H1 (cell line): ENCODE measurements around the gene PCCA. TPM values are rescaled to one million over a fixed set of nuclear protein-coding genes. Genes with fewer than 3 reads are reported as not detected.
A peak's percentile ranks its signal among the peaks of the same experiment; 100 is the strongest.

Experiments used
- CTCF ChIA-PET: fragments of 300-600 bp; sonication (Branson Sonifier 250); formaldehyde crosslinking; loops from one replicate; lab custom pipeline; 2021; ENCODE audit not compliant: partially characterized antibody; lab: Charles Lee
- POLR2A ChIA-PET: fragments of 300-600 bp; sonication (Branson Sonifier 250); formaldehyde crosslinking; loops from one replicate; lab custom pipeline; 2021; ENCODE audit warnings: inconsistent platforms; ENCODE audit not compliant: partially characterized antibody; lab: Charles Lee
- DNase-seq, 2 experiments: peaks; one replicate each; pipeline versions ENCODE4 v3.0.0 to v3.0.0-alpha.2; 2010 to 2022; ENCODE audit warnings: low spot score in 2 of 2, low read depth in 1 of 2, mixed read lengths in 1 of 2
- FAIRE-seq: peaks from 2 replicates; lab custom pipeline; 2011; peaks lifted over from hg19 to GRCh38; lab: Jason Lieb, UNC
- H2AFZ ChIP-seq: 2 replicates; pipeline ENCODE4 v1.8.1; 2012; ENCODE audit warnings: low read length, inconsistent platforms
- H2AK5ac ChIP-seq: 2 replicates; pipeline ENCODE4 v1.6.1; 2013; ENCODE audit warnings: low read depth, low read length
- H2BK120ac ChIP-seq: replicated peaks from 2 replicates; pipeline ENCODE3; 2013; ENCODE audit warnings: low read depth, low read length, inconsistent platforms
- H2BK12ac ChIP-seq: 2 replicates; pipeline ENCODE4 v1.6.1; 2013; ENCODE audit warnings: low read depth, low read length
- H2BK15ac ChIP-seq: 2 replicates; pipeline ENCODE4 v1.6.1; 2013; ENCODE audit warnings: low read length
- H2BK20ac ChIP-seq: 2 replicates; pipeline ENCODE4 v1.6.1; 2013; ENCODE audit warnings: low read length
- H2BK5ac ChIP-seq: 2 replicates; pipeline ENCODE4 v1.6.1; 2013; ENCODE audit warnings: low read depth, low read length
- H3K14ac ChIP-seq: 2 replicates; pipeline ENCODE4 v1.6.1; 2013; ENCODE audit warnings: inconsistent platforms; ENCODE audit not compliant: insufficient read length
- H3K18ac ChIP-seq: 2 replicates; pipeline ENCODE4 v1.6.1; 2013; ENCODE audit warnings: low read length; ENCODE audit errors: extremely low read depth
- H3K23ac ChIP-seq: 2 replicates; pipeline ENCODE4 v1.6.1; 2013; ENCODE audit warnings: inconsistent platforms; ENCODE audit not compliant: insufficient read length
- H3K23me2 ChIP-seq: 2 replicates; pipeline ENCODE4 v1.6.1; 2013; ENCODE audit warnings: low read depth, low read length
- H3K27ac ChIP-seq: 2 replicates; pipeline ENCODE4 v1.6.1; 2011; ENCODE audit warnings: low read depth, low read length, inconsistent platforms
- H3K27me3 ChIP-seq, 4 experiments: replicated peaks in 1 of 4; 1 replicate in 1 of 4; 2 replicates in 3 of 4; pipeline versions ENCODE4 v1.6.1 to v1.8.1; 2011 to 2013; ENCODE audit warnings: low read length in 3 of 4, mild to moderate bottlenecking in 3 of 4, inconsistent platforms in 2 of 4, mixed read lengths in 2 of 4, moderate library complexity in 1 of 4; ENCODE audit not compliant: control insufficient read depth in 3 of 4, insufficient read depth in 3 of 4; ENCODE audit errors: extremely low read depth in 1 of 4
- H3K36me3 ChIP-seq, 4 experiments: 2 replicates each; pipeline versions ENCODE4 v1.6.1 to v1.8.1; 2011 to 2013; ENCODE audit warnings: mild to moderate bottlenecking in 4 of 4, low read length in 3 of 4, moderate library complexity in 2 of 4, control low read depth in 1 of 4, inconsistent platforms in 1 of 4; ENCODE audit not compliant: insufficient read depth in 4 of 4, control insufficient read depth in 2 of 4
- H3K4ac ChIP-seq: replicated peaks from 2 replicates; pipeline ENCODE3; 2013; ENCODE audit warnings: low read length, low read depth, mixed read lengths, inconsistent platforms; ENCODE audit not compliant: insufficient read length
- H3K4me1 ChIP-seq, 4 experiments: replicated peaks in 1 of 4; 1 replicate in 1 of 4; 2 replicates in 3 of 4; pipeline versions ENCODE4 v1.6.1 to v1.8.1; 2011 to 2013; ENCODE audit warnings: low read length in 3 of 4, inconsistent platforms in 2 of 4, mixed read lengths in 1 of 4; ENCODE audit not compliant: insufficient read depth in 4 of 4, control insufficient read depth in 3 of 4
- H3K4me2 ChIP-seq, 2 experiments: 2 replicates each; pipeline versions ENCODE4 v1.6.1 to v1.8.1; 2011 to 2013; ENCODE audit warnings: low read depth in 2 of 2, low read length in 2 of 2, control low read depth in 1 of 2, inconsistent platforms in 1 of 2, mild to moderate bottlenecking in 1 of 2; ENCODE audit not compliant: insufficient read depth in 1 of 2
- H3K4me3 ChIP-seq, 4 experiments: fragments of 200-600, 300-600 bp in 1 of 4; sonication (generic), shearing (Covaris generic), sonication (Bioruptor Twin) in 1 of 4; 2 replicates each; pipeline versions ENCODE4 v1.5.1 to v1.8.1; 2011 to 2016; ENCODE audit warnings: low read length in 4 of 4, low read depth in 3 of 4, control low read depth in 2 of 4, inconsistent platforms in 2 of 4, mild to moderate bottlenecking in 2 of 4, mixed read lengths in 1 of 4, moderate library complexity in 1 of 4; ENCODE audit not compliant: insufficient read depth in 2 of 4; ENCODE audit errors: extremely low read depth in 1 of 4
- H3K56ac ChIP-seq: replicated peaks from 2 replicates; pipeline ENCODE3; 2013; ENCODE audit warnings: low read depth, mild to moderate bottlenecking, mixed read lengths, low read length, inconsistent platforms; ENCODE audit not compliant: insufficient read length
- H3K79me1 ChIP-seq: 2 replicates; pipeline ENCODE4 v1.6.1; 2013; ENCODE audit warnings: low read depth, low read length, control low read depth
- H3K79me2 ChIP-seq, 2 experiments: 2 replicates each; pipeline versions ENCODE4 v1.6.1 to v1.8.1; 2012 to 2013; ENCODE audit warnings: low read length in 2 of 2, mild to moderate bottlenecking in 2 of 2, inconsistent platforms in 1 of 2; ENCODE audit not compliant: insufficient read depth in 2 of 2, control insufficient read depth in 1 of 2
- H3K9ac ChIP-seq, 4 experiments: replicated peaks in 1 of 4; 1 replicate in 1 of 4; 2 replicates in 3 of 4; pipeline versions ENCODE4 v1.6.1 to v1.8.1; 2011 to 2013; ENCODE audit warnings: low read depth in 3 of 4, low read length in 3 of 4, control low read depth in 2 of 4, mild to moderate bottlenecking in 2 of 4, moderate library complexity in 2 of 4, inconsistent platforms in 1 of 4; ENCODE audit errors: extremely low read depth in 1 of 4
- H3K9me3 ChIP-seq, 2 experiments: 2 replicates each; pipeline versions ENCODE4 v1.6.1 to v1.8.1; 2012 to 2013; ENCODE audit warnings: mild to moderate bottlenecking in 2 of 2, moderate library complexity in 2 of 2, control low read depth in 1 of 2, inconsistent platforms in 1 of 2, low read depth in 1 of 2, low read length in 1 of 2, mixed read lengths in 1 of 2; ENCODE audit not compliant: insufficient read depth in 2 of 2
- H4K20me1 ChIP-seq, 2 experiments: replicated peaks in 1 of 2; 2 replicates each; pipeline versions ENCODE3 to v1.8.1; 2011 to 2013; ENCODE audit warnings: inconsistent platforms in 2 of 2, low read length in 2 of 2, mild to moderate bottlenecking in 1 of 2; ENCODE audit not compliant: insufficient read depth in 2 of 2, control insufficient read depth in 1 of 2
- H4K5ac ChIP-seq: 2 replicates; pipeline ENCODE4 v1.6.1; 2013; ENCODE audit warnings: low read length, low read depth, mixed read lengths, inconsistent platforms; ENCODE audit not compliant: insufficient read length
- H4K8ac ChIP-seq: 2 replicates; pipeline ENCODE4 v1.8.0; 2013; ENCODE audit warnings: mild to moderate bottlenecking, moderate library complexity, low read length, inconsistent platforms; ENCODE audit not compliant: insufficient read depth; ENCODE audit errors: extremely low read depth
- H4K91ac ChIP-seq: replicated peaks from 2 replicates; pipeline ENCODE3; 2013; ENCODE audit warnings: low read length, mixed read lengths, inconsistent platforms; ENCODE audit not compliant: insufficient read length
- BACH1 ChIP-seq: IDR thresholded peaks from 2 replicates; pipeline ENCODE4 v1.6.1; 2012; ENCODE audit warnings: low read length, improper control_type of control experiment
- CBX8 ChIP-seq: fragments of 300-800, 300-1000 bp; sonication (generic); IDR thresholded peaks from 2 replicates; pipeline ENCODE4 v1.7.1; 2016; ENCODE audit warnings: low read depth, low read length, borderline replicate concordance
- CEBPB ChIP-seq: IDR thresholded peaks from 2 replicates; pipeline ENCODE4 v1.6.1; 2012; ENCODE audit warnings: low read depth, low read length
- CHD2 ChIP-seq: IDR thresholded peaks from 2 replicates; pipeline ENCODE4 v1.6.1; 2012; ENCODE audit warnings: low read length, improper control_type of control experiment
- CREB1 ChIP-seq: IDR thresholded peaks from 2 replicates; pipeline ENCODE4 v1.6.1; 2012; ENCODE audit warnings: inconsistent platforms
- HDAC2 ChIP-seq, 2 experiments: fragments of 300-600 bp in 1 of 2; sonication (generic) in 1 of 2; IDR thresholded peaks; 2 replicates each; pipeline ENCODE4 v1.6.1; 2011 to 2012; ENCODE audit warnings: low read depth in 2 of 2, low read length in 2 of 2, mild to moderate bottlenecking in 2 of 2, moderate library complexity in 2 of 2, borderline replicate concordance in 1 of 2, inconsistent platforms in 1 of 2
- KDM5A ChIP-seq: fragments of 200-600 bp; IDR thresholded peaks from 2 replicates; pipeline ENCODE4 v1.7.1; 2012; ENCODE audit warnings: mild to moderate bottlenecking, low read length, inconsistent platforms, mixed read lengths
- MAFK ChIP-seq: IDR thresholded peaks from 2 replicates; pipeline ENCODE4 v1.6.1; 2012; ENCODE audit warnings: low read depth, mild to moderate bottlenecking, improper control_type of control experiment, low read length
- PHF8 ChIP-seq: fragments of 200-600 bp; sonication (generic); conservative IDR thresholded peaks from 2 replicates; pipeline ENCODE4 v1.7.1; 2012; ENCODE audit warnings: low read depth, mild to moderate bottlenecking, inconsistent platforms, low read length, moderate library complexity
- POLR2A ChIP-seq, 2 experiments: IDR thresholded peaks; 1 replicate in 1 of 2; 2 replicates in 1 of 2; pipeline ENCODE4 v1.6.1; 2011; ENCODE audit warnings: low read depth in 2 of 2, low read length in 2 of 2, mild to moderate bottlenecking in 2 of 2; ENCODE audit errors: control extremely low read depth in 1 of 2
- POLR2AphosphoS5 ChIP-seq: IDR thresholded peaks from 2 replicates; pipeline ENCODE4 v1.6.1; 2011; ENCODE audit warnings: low read depth, low read length
- SIX5 ChIP-seq: IDR thresholded peaks from 2 replicates; pipeline ENCODE4 v1.6.1; 2011; ENCODE audit warnings: mild to moderate bottlenecking, low read depth, low read length
- WGBS, 2 experiments: shearing (Covaris generic) in 1 of 2; methylation state at CpG; one replicate each; pipeline versions ENCODE4 v1.1.6 to v1.1.7; 2013 to 2015; ENCODE audit warnings: low lambda C conversion rate in 2 of 2, mixed read lengths in 2 of 2, inconsistent platforms in 1 of 2, low coverage in 1 of 2, missing lambda C conversion rate in 1 of 2; ENCODE audit not compliant: insufficient replicate concordance in 2 of 2, insufficient coverage in 1 of 2, insufficient read length in 1 of 2; ENCODE audit errors: extremely low coverage in 1 of 2, missing lambda C conversion rate in 1 of 2; 5-methylcytosine and 5-hydroxymethylcytosine counted together
- polyA plus RNA-seq, 7 experiments: library from polyadenylated mRNA; depleted of rRNA in 3 of 7; stranded (reverse) in 5 of 7; unstranded in 2 of 7; fragments of >200 nt in 5 of 7; fragments of 200-250 nt in 2 of 7; gene quantifications; 1 replicate in 5 of 7; 2 replicates in 1 of 7; 4 replicates in 1 of 7; pipeline versions ENCODE4 v1.2.1 to v1.2.3, GENCODE V29; 2011 to 2013; ENCODE audit warnings: missing spikeins in 2 of 7, mixed read lengths in 2 of 7
- total RNA-seq: library from RNA; stranded (reverse); fragmentation: NEBNext Ultra II Directional; extraction: Animal tissue kit (Norgen Biotek cat#: 25700); gene quantifications from 2 replicates; pipeline ENCODE4 v1.2.1, GENCODE V29; 2021
- TF ChIP-seq, protein P1 (sequence below): IDR thresholded peaks from 2 replicates; pipeline ENCODE4 v1.6.1; 2012; ENCODE audit warnings: inconsistent platforms
- TF ChIP-seq, protein P2 (sequence below): IDR thresholded peaks from 2 replicates; pipeline ENCODE4 v1.6.1; 2012; ENCODE audit warnings: inconsistent platforms

Gene PCCA
- total and polyA plus RNA-seq, 2 of the 8 experiments (the other 6 are each of a cell fraction or from before 2014, with no cell fraction given): 18.4 to 49.8 TPM

DNA sequence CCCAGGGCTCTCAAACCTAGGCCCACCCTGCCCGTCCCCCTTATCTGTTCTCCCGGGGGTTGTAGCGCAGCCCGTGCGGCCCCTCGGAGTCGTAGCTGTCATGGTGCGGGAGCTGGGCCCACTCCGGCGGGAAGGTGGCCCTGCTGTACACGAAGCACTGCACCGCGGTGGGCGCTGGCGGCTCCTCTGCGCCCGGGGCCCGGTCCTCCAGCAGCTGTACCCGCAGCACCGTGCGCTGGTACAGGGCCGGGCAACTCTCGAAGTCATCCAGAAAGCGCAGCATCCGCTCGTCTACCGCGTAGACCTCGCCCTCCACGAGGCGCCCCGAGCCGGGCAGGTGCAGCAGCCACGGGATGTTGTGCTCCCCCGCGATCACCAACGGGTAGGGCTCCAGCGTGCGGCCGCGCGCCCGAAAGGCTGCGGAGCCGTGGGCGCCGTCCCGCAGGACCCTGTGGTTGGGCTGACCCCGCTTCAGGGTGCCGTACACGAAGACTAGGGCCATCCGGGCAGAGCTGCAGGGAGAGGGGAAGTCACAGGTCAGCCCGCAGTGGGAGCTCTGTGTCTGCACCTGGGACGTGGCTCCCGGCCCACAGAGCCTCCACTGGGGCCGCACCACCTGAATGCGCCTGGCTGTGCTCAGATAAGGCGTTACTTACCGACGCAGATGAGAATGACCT lies 443.3 kb downstream of the PCCA start:
- peak overlapping the region; percentile 63 for H4K8ac ChIP-seq
- H3K18ac ChIP-seq: no peak overlapping the region
- no peak overlapping the region for H3K4me2 ChIP-seq
- no peaks in the 10 kb centered on the region for H3K27me3 ChIP-seq
- ChIA-PET POLR2A (no interaction called here), CTCF (interaction anchor here (1.4 to 4.6 kb wide), 4 partner anchors 10 to 41 kb away, joined by 5 to 32 read pairs (median 6); no protein-coding TSS in a partner anchor)
- no peaks in the 10 kb centered on the region for H4K20me1 ChIP-seq
- WGBS, 2 experiments: 94% methylated on average over 52 of the region's 60 CpGs; no CpG with 5 or more reads in 1 of the 2 experiments
- no peak overlapping the region for H2BK12ac ChIP-seq
- peaks cover 0 to 4% (median 2%) of the 10 kb centered on the region in 4 experiments; a peak in 2 of 8 replicates for H3K36me3 ChIP-seq
- H3K9ac ChIP-seq: no peak overlapping the region
- no peak overlapping the region for H3K14ac ChIP-seq
- no peak overlapping the region for H3K56ac ChIP-seq
- no peak for FAIRE-seq
- H2BK15ac ChIP-seq: no peak overlapping the region
- no peak overlapping the region for H3K23ac ChIP-seq
- H3K79me1 ChIP-seq: no peaks in the 10 kb centered on the region
- H2BK5ac ChIP-seq: no peak overlapping the region
- no peaks in the 10 kb centered on the region for H3K79me2 ChIP-seq
- DNase-seq: peak in 1 of 2 experiments; percentile 51
- H3K23me2 ChIP-seq: no peaks in the 10 kb centered on the region
- H3K27ac ChIP-seq: no peak overlapping the region
- no peak overlapping the region for H2AFZ ChIP-seq
- H2AK5ac ChIP-seq: no peak overlapping the region
- no peaks in the 10 kb centered on the region for H3K9me3 ChIP-seq
- H3K4me3 ChIP-seq: no peak overlapping the region
- no peak overlapping the region for H3K4ac ChIP-seq
- peaks cover 2 to 5% (median 3%) of the 10 kb centered on the region in 4 experiments; a peak in 5 of 7 replicates for H3K4me1 ChIP-seq
- H2BK120ac ChIP-seq: no peak overlapping the region
- H4K91ac ChIP-seq: no peak overlapping the region
- no peak overlapping the region for H2BK20ac ChIP-seq
- H4K5ac ChIP-seq: no peak overlapping the region
- no peak for TF ChIP-seq CEBPB
- TF ChIP-seq CHD2: no peak
- TF ChIP-seq POLR2A (IDR thresholded peaks at IDR 0.05; ENCODE audit: control extremely low read depth in 1 of 2, low read depth in 2 of 2, low read length in 2 of 2): no peak
- TF ChIP-seq CREB1: no peak
- no peak for TF ChIP-seq SIX5
- TF ChIP-seq POLR2AphosphoS5: no peak
- no peak for TF ChIP-seq KDM5A
- no peak for TF ChIP-seq BACH1
- TF ChIP-seq CBX8: no peak
- TF ChIP-seq, protein P1, sequence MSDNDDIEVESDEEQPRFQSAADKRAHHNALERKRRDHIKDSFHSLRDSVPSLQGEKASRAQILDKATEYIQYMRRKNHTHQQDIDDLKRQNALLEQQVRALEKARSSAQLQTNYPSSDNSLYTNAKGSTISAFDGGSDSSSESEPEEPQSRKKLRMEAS: no peak
- TF ChIP-seq, protein P2, sequence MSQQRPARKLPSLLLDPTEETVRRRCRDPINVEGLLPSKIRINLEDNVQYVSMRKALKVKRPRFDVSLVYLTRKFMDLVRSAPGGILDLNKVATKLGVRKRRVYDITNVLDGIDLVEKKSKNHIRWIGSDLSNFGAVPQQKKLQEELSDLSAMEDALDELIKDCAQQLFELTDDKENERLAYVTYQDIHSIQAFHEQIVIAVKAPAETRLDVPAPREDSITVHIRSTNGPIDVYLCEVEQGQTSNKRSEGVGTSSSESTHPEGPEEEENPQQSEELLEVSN: no peak
- TF ChIP-seq MAFK: no peak
- TF ChIP-seq PHF8: no peak
- TF ChIP-seq HDAC2 (IDR thresholded peaks at IDR 0.05; ENCODE audit: borderline replicate concordance in 1 of 2, low read depth in 2 of 2, low read length in 2 of 2): no peak
